ENCODE measurements around the gene MELTF.

The MELTF gene

DNA sequence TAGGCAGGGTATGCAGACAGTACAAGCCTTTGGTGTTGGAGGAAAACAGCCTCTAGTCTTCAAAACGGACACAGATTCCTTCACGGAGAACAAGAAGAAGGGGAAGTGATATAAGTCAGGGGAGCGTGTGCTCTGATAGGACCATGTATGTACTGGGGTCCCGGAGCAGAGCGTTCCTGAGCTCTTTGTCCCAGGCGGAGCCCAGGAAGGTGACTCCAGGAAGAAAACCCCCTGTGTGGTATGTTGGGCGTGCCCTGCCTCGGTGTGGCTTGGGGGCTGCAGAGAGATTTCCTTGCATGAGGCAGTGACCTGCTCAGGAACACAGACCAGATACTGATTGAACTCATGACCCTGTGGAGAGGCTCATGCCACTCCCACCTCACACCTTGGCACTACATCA lies 21.7 kb downstream of the MELTF start:
- DNase-seq (ENCODE audit: extremely low spot score) = no peak
- ChIA-PET POLR2A (no interaction called here), CTCF (no interaction called here)
- TF ChIP-seq L3MBTL2 (conservative IDR thresholded peaks at IDR 0.05) (no peak), FOXM1 (IDR thresholded peaks at IDR 0.05; ENCODE audit: borderline replicate concordance) (no peak), FOXK2 (IDR thresholded peaks at IDR 0.05) (no peak), CTBP1 (IDR thresholded peaks at IDR 0.05; ENCODE audit: borderline replicate concordance) (no peak), NFRKB (IDR thresholded peaks at IDR 0.05) (no peak), HDGF (IDR thresholded peaks at IDR 0.05; ENCODE audit: borderline replicate concordance) (no peak), FOXA1 (IDR thresholded peaks at IDR 0.05) (no peak), TARDBP (IDR thresholded peaks at IDR 0.05) (no peak), SUZ12 (IDR thresholded peaks at IDR 0.05) (no peak), ARNT (IDR thresholded peaks at IDR 0.05) (no peak), SP1 (IDR thresholded peaks at IDR 0.05) (no peak), BHLHE40 (IDR thresholded peaks at IDR 0.05; ENCODE audit: borderline replicate concordance) (no peak), ELF4 (IDR thresholded peaks at IDR 0.05) (no peak), LEF1 (IDR thresholded peaks at IDR 0.05; ENCODE audit: borderline replicate concordance) (no peak), ZNF384 (IDR thresholded peaks at IDR 0.05) (no peak)
- TF ChIP-seq, protein P1, sequence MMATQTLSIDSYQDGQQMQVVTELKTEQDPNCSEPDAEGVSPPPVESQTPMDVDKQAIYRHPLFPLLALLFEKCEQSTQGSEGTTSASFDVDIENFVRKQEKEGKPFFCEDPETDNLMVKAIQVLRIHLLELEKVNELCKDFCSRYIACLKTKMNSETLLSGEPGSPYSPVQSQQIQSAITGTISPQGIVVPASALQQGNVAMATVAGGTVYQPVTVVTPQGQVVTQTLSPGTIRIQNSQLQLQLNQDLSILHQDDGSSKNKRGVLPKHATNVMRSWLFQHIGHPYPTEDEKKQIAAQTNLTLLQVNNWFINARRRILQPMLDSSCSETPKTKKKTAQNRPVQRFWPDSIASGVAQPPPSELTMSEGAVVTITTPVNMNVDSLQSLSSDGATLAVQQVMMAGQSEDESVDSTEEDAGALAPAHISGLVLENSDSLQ (IDR thresholded peaks at IDR 0.05) = no peak

DNA sequence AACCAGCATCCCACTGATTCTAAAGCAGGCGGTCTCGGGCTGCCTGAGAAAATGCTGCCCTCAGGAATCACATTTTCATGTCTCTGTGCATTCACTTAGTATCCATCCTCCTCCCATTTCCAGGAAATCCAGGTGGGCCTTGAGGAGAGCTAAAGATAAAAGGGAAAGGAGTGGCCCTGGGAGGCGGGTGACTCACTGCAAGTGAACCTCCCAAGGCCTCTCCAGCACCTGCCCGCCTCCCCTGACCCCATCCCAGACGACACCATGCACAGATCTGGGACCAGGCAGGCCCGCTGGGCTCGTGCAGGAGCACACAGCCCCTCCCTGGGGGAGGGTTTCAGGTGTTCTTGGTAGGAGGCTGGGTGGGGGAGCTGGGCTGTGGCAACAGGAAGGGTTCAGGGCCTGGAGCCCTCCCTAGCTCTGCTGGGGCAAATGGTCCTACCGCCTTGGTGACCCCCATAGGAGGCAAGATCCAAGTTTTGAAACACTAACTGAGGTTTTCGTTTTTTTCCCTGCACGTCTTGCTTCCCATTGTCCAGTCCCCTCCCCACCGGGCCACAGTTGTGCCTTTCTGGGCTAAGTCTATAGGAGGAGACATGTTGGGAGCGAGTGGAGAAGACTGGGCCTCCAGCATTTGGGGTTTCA lies 22.2 kb downstream of the MELTF start:
- ChIA-PET CTCF (no interaction called here), POLR2A (no interaction called here)
- TF ChIP-seq ARNT (IDR thresholded peaks at IDR 0.05) (no peak), CTBP1 (IDR thresholded peaks at IDR 0.05; ENCODE audit: borderline replicate concordance) (no peak), L3MBTL2 (conservative IDR thresholded peaks at IDR 0.05) (no peak), ELF4 (IDR thresholded peaks at IDR 0.05) (no peak), FOXK2 (IDR thresholded peaks at IDR 0.05) (no peak), SP1 (IDR thresholded peaks at IDR 0.05) (no peak), FOXA1 (IDR thresholded peaks at IDR 0.05) (no peak), LEF1 (IDR thresholded peaks at IDR 0.05; ENCODE audit: borderline replicate concordance) (no peak), ZNF384 (IDR thresholded peaks at IDR 0.05) (no peak), BHLHE40 (IDR thresholded peaks at IDR 0.05; ENCODE audit: borderline replicate concordance) (no peak), NFRKB (IDR thresholded peaks at IDR 0.05) (no peak), FOXM1 (IDR thresholded peaks at IDR 0.05; ENCODE audit: borderline replicate concordance) (no peak), SUZ12 (IDR thresholded peaks at IDR 0.05) (no peak), TARDBP (IDR thresholded peaks at IDR 0.05) (no peak), HDGF (IDR thresholded peaks at IDR 0.05; ENCODE audit: borderline replicate concordance) (no peak)
- TF ChIP-seq, protein P1 (IDR thresholded peaks at IDR 0.05) = no peak
- no peak for DNase-seq (ENCODE audit: extremely low spot score)

DNA sequence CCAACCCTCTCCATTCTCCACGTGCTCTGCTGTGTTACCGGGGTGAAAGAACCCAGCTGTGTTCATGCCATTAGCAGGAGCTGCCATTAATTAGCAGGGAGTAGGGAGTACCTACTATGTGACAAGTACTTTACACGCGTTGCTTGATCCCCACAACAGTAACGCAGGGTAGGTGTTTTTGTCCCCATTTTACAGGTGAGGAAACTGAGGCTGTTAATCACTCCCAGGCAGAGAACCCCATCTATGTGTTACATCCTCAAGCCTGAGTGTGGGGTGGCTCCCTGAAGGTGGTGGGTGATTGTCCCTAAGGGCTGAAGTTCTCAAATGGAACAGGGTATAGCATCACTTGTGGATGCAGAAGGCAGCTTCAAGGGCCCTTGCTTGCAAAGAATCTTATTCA lies 22.8 kb downstream of the MELTF start:
- no peak for DNase-seq (ENCODE audit: extremely low spot score)
- TF ChIP-seq SUZ12 (IDR thresholded peaks at IDR 0.05) (no peak), LEF1 (IDR thresholded peaks at IDR 0.05; ENCODE audit: borderline replicate concordance) (no peak), FOXA1 (IDR thresholded peaks at IDR 0.05) (no peak), NFRKB (IDR thresholded peaks at IDR 0.05) (no peak), BHLHE40 (IDR thresholded peaks at IDR 0.05; ENCODE audit: borderline replicate concordance) (no peak), FOXK2 (IDR thresholded peaks at IDR 0.05) (no peak), ELF4 (IDR thresholded peaks at IDR 0.05) (no peak), SP1 (IDR thresholded peaks at IDR 0.05) (no peak)
- TF ChIP-seq, protein P1 (IDR thresholded peaks at IDR 0.05) = no peak
- ChIA-PET POLR2A (no interaction called here), CTCF (no interaction called here)

DNA sequence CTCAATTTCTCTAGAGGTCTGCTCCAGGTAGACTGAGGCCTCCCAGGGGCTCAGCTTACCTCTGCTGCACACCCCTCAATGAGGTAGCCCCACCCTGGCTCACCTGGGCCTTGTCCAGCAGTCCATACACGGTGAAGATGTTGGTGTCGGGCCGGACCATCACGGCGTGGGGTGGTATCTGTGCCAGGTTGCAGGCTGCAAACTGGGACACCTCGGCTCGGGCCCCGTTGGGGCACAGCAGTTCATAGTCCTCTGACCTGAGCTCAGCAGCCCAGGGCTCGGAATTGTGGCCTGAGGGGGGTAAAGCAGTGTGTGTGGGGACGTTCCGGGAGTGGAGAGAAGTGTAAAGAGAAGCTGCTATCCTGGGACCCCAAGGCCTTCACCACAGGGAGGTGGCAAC lies 23.2 kb downstream of the MELTF start:
- TF ChIP-seq TARDBP (IDR thresholded peaks at IDR 0.05) (no peak), FOXK2 (IDR thresholded peaks at IDR 0.05) (no peak), ARNT (IDR thresholded peaks at IDR 0.05) (no peak), LEF1 (IDR thresholded peaks at IDR 0.05; ENCODE audit: borderline replicate concordance) (no peak), ELF4 (IDR thresholded peaks at IDR 0.05) (no peak), SP1 (IDR thresholded peaks at IDR 0.05) (no peak)
- TF ChIP-seq, protein P1 (IDR thresholded peaks at IDR 0.05) = no peak
- ChIA-PET CTCF (no interaction called here), POLR2A (no interaction called here)
- no peak for DNase-seq (ENCODE audit: extremely low spot score)

DNA sequence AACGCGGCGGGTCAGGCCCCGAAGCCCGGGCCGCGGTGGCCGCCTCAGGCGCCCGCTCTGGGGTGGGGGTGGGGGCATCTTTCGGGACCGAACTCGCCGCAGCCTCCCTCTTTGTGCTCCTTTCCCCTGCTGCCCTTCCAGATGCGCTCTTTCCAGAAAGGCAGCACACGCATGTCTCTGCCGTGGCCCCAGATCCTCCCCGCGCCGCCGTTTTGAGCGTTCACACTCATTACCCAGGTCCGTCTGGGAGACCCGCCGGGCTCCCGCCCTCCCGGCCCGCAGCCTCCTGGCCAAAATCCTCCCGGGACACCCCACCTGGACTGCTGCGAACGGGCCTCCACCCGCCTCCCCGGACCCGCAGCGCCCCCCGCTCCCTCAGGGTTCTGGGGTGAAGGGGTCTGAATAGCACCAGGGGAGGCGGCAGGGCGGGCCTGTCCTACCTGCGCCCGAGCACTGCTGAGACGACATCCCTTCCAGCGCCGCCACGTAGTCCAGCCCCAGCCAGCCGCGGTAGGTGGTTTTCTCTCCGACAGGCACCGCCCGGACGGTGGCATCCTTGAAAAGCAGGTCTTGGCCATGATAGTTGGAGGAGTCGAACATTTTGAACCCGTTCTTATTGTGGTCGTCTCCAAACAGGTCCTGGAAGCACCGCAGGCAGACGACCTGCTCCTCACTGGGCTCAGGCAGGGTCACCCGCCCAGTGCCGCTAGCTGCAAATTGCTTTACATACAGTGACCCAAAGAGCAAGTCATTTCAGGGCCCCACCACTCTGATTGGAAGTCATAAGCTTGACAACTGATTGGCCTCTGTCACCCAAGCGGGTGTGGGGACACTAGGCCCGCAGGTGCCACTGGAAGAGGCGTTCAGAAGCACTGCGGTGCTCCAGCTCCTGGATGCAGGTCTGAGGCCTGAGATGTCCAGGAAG lies 25.9 kb downstream of the MELTF start:
- TF ChIP-seq SP1 (IDR thresholded peaks at IDR 0.05) (no peak), BHLHE40 (IDR thresholded peaks at IDR 0.05; ENCODE audit: borderline replicate concordance) (no peak), HDGF (IDR thresholded peaks at IDR 0.05; ENCODE audit: borderline replicate concordance) (no peak), CTBP1 (IDR thresholded peaks at IDR 0.05; ENCODE audit: borderline replicate concordance) (no peak), LEF1 (IDR thresholded peaks at IDR 0.05; ENCODE audit: borderline replicate concordance) (no peak), ZNF384 (IDR thresholded peaks at IDR 0.05) (no peak), FOXA1 (IDR thresholded peaks at IDR 0.05) (no peak), FOXM1 (IDR thresholded peaks at IDR 0.05; ENCODE audit: borderline replicate concordance) (no peak), TARDBP (IDR thresholded peaks at IDR 0.05) (no peak), SUZ12 (IDR thresholded peaks at IDR 0.05) (no peak), NFRKB (IDR thresholded peaks at IDR 0.05) (no peak), L3MBTL2 (conservative IDR thresholded peaks at IDR 0.05) (no peak), ELF4 (IDR thresholded peaks at IDR 0.05) (no peak)
- TF ChIP-seq, protein P1 (IDR thresholded peaks at IDR 0.05) = no peak
- no peak for DNase-seq (ENCODE audit: extremely low spot score)
- ChIA-PET CTCF (no interaction called here), POLR2A (interaction anchor here (1.0 kb wide), 1 partner anchor 180 kb away, joined by 3 read pairs; no protein-coding TSS in a partner anchor)
